ENCODE results near the gene CA12. TPM values are rescaled to one million over a fixed set of nuclear protein-coding genes. Genes with fewer than 3 reads are reported as not detected.

CA12 gene
- total and polyA plus RNA-seq, 9 of the 15 experiments (the other 6 are each of a cell fraction or from before 2014, with no cell fraction given): 0.01 to 0.78 (median 0.15) TPM; not detected in 1

DNA sequence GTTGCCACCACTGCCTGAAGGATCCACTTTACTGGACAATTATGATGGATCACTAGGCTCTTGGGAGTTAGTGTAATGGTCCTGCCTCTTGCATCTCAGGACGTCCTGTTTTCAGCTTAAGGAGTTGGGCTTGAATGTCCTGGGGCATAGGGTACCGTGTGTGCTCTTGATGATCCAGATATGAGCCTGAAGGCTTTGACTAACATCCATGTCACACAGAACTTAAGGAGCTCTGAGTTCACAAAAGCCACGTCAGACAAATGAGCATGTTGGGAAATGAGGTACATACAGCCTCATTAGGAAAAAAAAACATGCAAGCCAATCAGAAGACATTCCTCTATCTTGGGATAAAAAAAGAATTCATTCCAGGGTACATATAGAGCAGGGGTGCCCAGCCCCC lies 40.8 kb downstream of the CA12 start:
- TF ChIP-seq HNRNPL (IDR thresholded peaks at IDR 0.05; ENCODE audit: low read depth, low read length): no peak
- Histone ChIP-seq H3K9me3 (replicated peaks; ENCODE audit: control insufficient read depth, insufficient read depth, low read depth, low read length) (no peaks in the 10 kb centered on the region), H3K4me2 (ENCODE audit: insufficient read depth, low read length) (no peak overlapping the region), H3K27ac (ENCODE audit: extremely low read depth, low read depth, low read length) (no peak overlapping the region), H3K36me3 (ENCODE audit: control insufficient read depth, insufficient read depth, low read length) (no peaks in the 10 kb centered on the region), H3K9ac (ENCODE audit: insufficient read depth in 1 of 2, low read depth in 2 of 2, low read length in 2 of 2) (no peak overlapping the region), H3K4me3 (no peak overlapping the region), H3K9me1 (ENCODE audit: control insufficient read depth, insufficient read depth, low read length) (no peaks in the 10 kb centered on the region), H4K20me1 (replicated peaks; ENCODE audit: control insufficient read depth, insufficient read depth, low read length) (no peaks in the 10 kb centered on the region), H3K79me2 (ENCODE audit: control insufficient read depth, insufficient read depth, low read length) (no peaks in the 10 kb centered on the region), H3K4me1 (replicated peaks in 1 of 2; ENCODE audit: control insufficient read depth in 2 of 2, insufficient read depth in 2 of 2, low read length in 2 of 2) (peaks cover 11 to 38% of the 10 kb centered on the region in 2 experiments), H2AFZ (ENCODE audit: low read depth, low read length) (no peak overlapping the region), H3K27me3 (ENCODE audit: control insufficient read depth in 2 of 2, insufficient read depth in 2 of 2, low read length in 2 of 2) (no peaks in the 10 kb centered on the region)
- in situ Hi-C loops (cut with MboI) (no loop called here), intact Hi-C loops (cut with micrococcal nuclease) (loop anchor here (5.0 kb wide), 1 partner anchor 51 kb away; no protein-coding TSS in a partner anchor)
- ChIA-PET CTCF (ENCODE audit: low intra/inter-chr PET ratio) (no interaction called here), POLR2A (interaction anchor here (1.1 to 1.2 kb wide), 3 partner anchors 9 to 39 kb away, joined by 3 read pairs; no protein-coding TSS in a partner anchor)
- no TSS peak for BruUV-seq (replicated peaks)
- DNase-seq (ENCODE audit: extremely low read depth in 1 of 4, low spot score in 3 of 4): no peak
- 73% methylated on average over 3 of the region's 3 CpGs for WGBS (ENCODE audit: insufficient coverage, low coverage, missing lambda C conversion rate)
- ATAC-seq: no peak
- no peak for FAIRE-seq

DNA sequence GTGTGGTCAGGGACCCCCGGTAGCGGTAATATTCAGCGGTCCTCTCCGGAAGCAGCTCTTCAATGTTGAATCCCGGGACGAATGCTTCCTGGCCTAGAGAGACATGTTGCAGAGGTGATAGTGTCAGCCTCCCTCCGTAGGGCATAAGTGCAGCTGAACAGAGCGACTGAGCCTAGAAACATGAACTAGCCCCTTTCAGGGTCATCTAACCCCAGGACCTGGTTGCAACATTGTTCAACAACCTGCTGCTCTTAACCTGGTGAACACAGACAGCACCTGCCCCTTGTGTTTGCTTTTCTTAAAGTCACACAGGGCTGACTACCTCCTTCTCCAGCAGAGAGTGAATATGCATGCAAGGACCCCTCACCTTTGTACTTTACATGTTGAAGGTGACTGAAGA lies 41.3 kb downstream of the CA12 start:
- Histone ChIP-seq H3K4me3 (no peak overlapping the region), H3K4me2 (ENCODE audit: insufficient read depth, low read length) (no peak overlapping the region), H2AFZ (ENCODE audit: low read depth, low read length) (no peak overlapping the region), H3K79me2 (ENCODE audit: control insufficient read depth, insufficient read depth, low read length) (no peaks in the 10 kb centered on the region), H3K27me3 (ENCODE audit: control insufficient read depth in 2 of 2, insufficient read depth in 2 of 2, low read length in 2 of 2) (no peaks in the 10 kb centered on the region), H3K4me1 (replicated peaks in 1 of 2; ENCODE audit: control insufficient read depth in 2 of 2, insufficient read depth in 2 of 2, low read length in 2 of 2) (peaks cover 8 to 37% of the 10 kb centered on the region in 2 experiments), H4K20me1 (replicated peaks; ENCODE audit: control insufficient read depth, insufficient read depth, low read length) (no peaks in the 10 kb centered on the region), H3K9me3 (replicated peaks; ENCODE audit: control insufficient read depth, insufficient read depth, low read depth, low read length) (no peaks in the 10 kb centered on the region), H3K9ac (ENCODE audit: insufficient read depth in 1 of 2, low read depth in 2 of 2, low read length in 2 of 2) (no peak overlapping the region), H3K27ac (ENCODE audit: extremely low read depth, low read depth, low read length) (no peak overlapping the region), H3K36me3 (ENCODE audit: control insufficient read depth, insufficient read depth, low read length) (no peaks in the 10 kb centered on the region), H3K9me1 (ENCODE audit: control insufficient read depth, insufficient read depth, low read length) (no peaks in the 10 kb centered on the region)
- POLR2A ChIA-PET: interaction anchor here (0.6 to 0.7 kb wide), 3 partner anchors 15 to 926 kb away, joined by 3 read pairs; no protein-coding TSS in a partner anchor
- 67% methylated on average over 7 of the region's 8 CpGs for WGBS (ENCODE audit: insufficient coverage, low coverage, missing lambda C conversion rate)
- FAIRE-seq: no peak
- TF ChIP-seq SLC30A9 (CRISPR knock-in tag; IDR thresholded peaks at IDR 0.05): no peak
- no peak for TF ChIP-seq ZNF586 (CRISPR knock-in tag; conservative IDR thresholded peaks at IDR 0.05)
- no peak for TF ChIP-seq PURB (CRISPR knock-in tag; IDR thresholded peaks at IDR 0.05; ENCODE audit: low read depth)
- no peak for TF ChIP-seq ZNF584 (CRISPR knock-in tag; IDR thresholded peaks at IDR 0.05; ENCODE audit: low read depth)
- TF ChIP-seq, protein P1, sequence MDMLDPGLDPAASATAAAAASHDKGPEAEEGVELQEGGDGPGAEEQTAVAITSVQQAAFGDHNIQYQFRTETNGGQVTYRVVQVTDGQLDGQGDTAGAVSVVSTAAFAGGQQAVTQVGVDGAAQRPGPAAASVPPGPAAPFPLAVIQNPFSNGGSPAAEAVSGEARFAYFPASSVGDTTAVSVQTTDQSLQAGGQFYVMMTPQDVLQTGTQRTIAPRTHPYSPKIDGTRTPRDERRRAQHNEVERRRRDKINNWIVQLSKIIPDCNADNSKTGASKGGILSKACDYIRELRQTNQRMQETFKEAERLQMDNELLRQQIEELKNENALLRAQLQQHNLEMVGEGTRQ (CRISPR knock-in tag; IDR thresholded peaks at IDR 0.05): no peak
- TF ChIP-seq, protein P2, sequence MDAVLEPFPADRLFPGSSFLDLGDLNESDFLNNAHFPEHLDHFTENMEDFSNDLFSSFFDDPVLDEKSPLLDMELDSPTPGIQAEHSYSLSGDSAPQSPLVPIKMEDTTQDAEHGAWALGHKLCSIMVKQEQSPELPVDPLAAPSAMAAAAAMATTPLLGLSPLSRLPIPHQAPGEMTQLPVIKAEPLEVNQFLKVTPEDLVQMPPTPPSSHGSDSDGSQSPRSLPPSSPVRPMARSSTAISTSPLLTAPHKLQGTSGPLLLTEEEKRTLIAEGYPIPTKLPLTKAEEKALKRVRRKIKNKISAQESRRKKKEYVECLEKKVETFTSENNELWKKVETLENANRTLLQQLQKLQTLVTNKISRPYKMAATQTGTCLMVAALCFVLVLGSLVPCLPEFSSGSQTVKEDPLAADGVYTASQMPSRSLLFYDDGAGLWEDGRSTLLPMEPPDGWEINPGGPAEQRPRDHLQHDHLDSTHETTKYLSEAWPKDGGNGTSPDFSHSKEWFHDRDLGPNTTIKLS (IDR thresholded peaks at IDR 0.05; ENCODE audit: borderline replicate concordance, low read depth): no peak
- CTCF ChIA-PET (ENCODE audit: low intra/inter-chr PET ratio): no interaction called here
- DNase-seq (ENCODE audit: extremely low read depth in 1 of 4, low spot score in 3 of 4): no peak
- BruUV-seq (replicated peaks): no TSS peak
- ATAC-seq: no peak
- in situ Hi-C loops (cut with MboI) (no loop called here), intact Hi-C loops (cut with micrococcal nuclease) (loop anchor here (5.0 kb wide), 1 partner anchor 52 kb away; no protein-coding TSS in a partner anchor)
